ENCODE results near the gene RASD1.

- TF ChIP-seq CTCF (IDR thresholded peaks at IDR 0.05; ENCODE audit: poor library complexity): no peak
- no peak for TF ChIP-seq EZH2 (IDR thresholded peaks at IDR 0.05; ENCODE audit: borderline replicate concordance)
These were observed 2.6 kb upstream of the RASD1 start for GRCh38 chr17:17498606-17499301.
